Breast epithelium (tissue), 4 donors: ENCODE results near the gene CNOT1. TPM values are rescaled to one million over a fixed set of nuclear protein-coding genes. Genes with fewer than 3 reads are reported as not detected.

Source experiments
- DNase-seq, 2 donors: peaks; one replicate each; pipeline ENCODE4 v3.0.0-alpha.2; 2019; ENCODE audit warnings: low spot score in 2 of 2
- H3K27ac ChIP-seq, 2 donors: fragments of 200-600 bp; sonication (generic) in 1 of 2; one replicate each; pipeline ENCODE4 v1.5.1; 2016 to 2019; ENCODE audit warnings: mild to moderate bottlenecking in 1 of 2
- H3K27me3 ChIP-seq, 2 donors: fragments of 200-600 bp; sonication (generic) in 1 of 2; one replicate each; pipeline versions ENCODE4 v1.5.1 to v1.6.0; 2017 to 2019; ENCODE audit warnings: control low read depth in 1 of 2, mild to moderate bottlenecking in 1 of 2
- H3K36me3 ChIP-seq: fragments of 200-600 bp; one replicate; pipeline ENCODE4 v1.5.1; 2019
- H3K4me1 ChIP-seq, 2 donors: fragments of 200-600 bp; sonication (generic); one replicate each; pipeline ENCODE4 v1.5.1; 2016 to 2019; ENCODE audit warnings: control low read depth in 1 of 2
- H3K4me3 ChIP-seq, 3 donors: fragments of 200-600 bp; sonication (generic); 1 replicate in 2 of 3; 2 replicates in 1 of 3; pipeline ENCODE4 v1.5.1; 2016 to 2019; ENCODE audit warnings: mild to moderate bottlenecking in 3 of 3, moderate library complexity in 2 of 3
- H3K9me3 ChIP-seq, 2 donors: fragments of 200-600 bp; sonication (generic) in 1 of 2; one replicate each; pipeline ENCODE4 v1.5.1; 2016 to 2019; ENCODE audit warnings: control low read depth in 1 of 2
- CTCF ChIP-seq, 3 donors: fragments of 450-650 bp; IDR thresholded peaks; one replicate each; pipeline ENCODE4 v1.5.1; 2016 to 2017; ENCODE audit warnings: antibody characterized with exemption in 3 of 3, mild to moderate bottlenecking in 3 of 3, moderate library complexity in 3 of 3
- POLR2A ChIP-seq: fragments of 450-650 bp; IDR thresholded peaks from one replicate; pipeline ENCODE4 v1.6.1; 2016; ENCODE audit warnings: antibody characterized with exemption, mild to moderate bottlenecking, moderate library complexity
- POLR2AphosphoS5 ChIP-seq, 3 donors: sonication (generic); formaldehyde crosslinking; IDR thresholded peaks; one replicate each; pipeline ENCODE4 v1.6.1; 2017; ENCODE audit warnings: antibody characterized with exemption in 3 of 3
- intact Hi-C: fragments of 100-400 bp; cut with DNase I; formaldehyde crosslinking; loops from one replicate; pipeline ENCODE4 v1.15.1; 2023; ENCODE audit warnings: low total_unique reads
- total RNA-seq, 3 donors: library from RNA; depleted of rRNA; stranded (reverse); fragments of >200 nt; gene quantifications; one replicate each; pipeline ENCODE4 v1.1.0, GENCODE V29; 2016

The CNOT1 gene
- total RNA-seq, 3 donors from 2014 or later = 106 to 140 (median 117) TPM

- no peak for DNase-seq
- H3K36me3 ChIP-seq = no peaks in the 10 kb centered on the region
- no peak overlapping the region for H3K27ac ChIP-seq
- H3K4me3 ChIP-seq = no peak overlapping the region
- no peaks in the 10 kb centered on the region for H3K27me3 ChIP-seq
- no peaks in the 10 kb centered on the region for H3K4me1 ChIP-seq
- no peaks in the 10 kb centered on the region for H3K9me3 ChIP-seq
- TF ChIP-seq POLR2A (no peak), CTCF (IDR thresholded peaks at IDR 0.05) (no peak), POLR2AphosphoS5 (IDR thresholded peaks at IDR 0.05) (no peak)
- intact Hi-C loops = no loop called here
Observed at GRCh38 chr16:58582971-58583765, 46.5 kb downstream of the CNOT1 start.

GRCh38 chr16:58582133-58582532 is 47.5 kb downstream of the CNOT1 start:
- no peaks in the 10 kb centered on the region for H3K27me3 ChIP-seq
- intact Hi-C loops = no loop called here
- TF ChIP-seq POLR2A (no peak), POLR2AphosphoS5 (IDR thresholded peaks at IDR 0.05) (no peak), CTCF (IDR thresholded peaks at IDR 0.05) (no peak)
- no peak overlapping the region for H3K27ac ChIP-seq
- no peak overlapping the region for H3K4me3 ChIP-seq
- no peak for DNase-seq
- no peaks in the 10 kb centered on the region for H3K4me1 ChIP-seq
- H3K9me3 ChIP-seq = no peaks in the 10 kb centered on the region
- H3K36me3 ChIP-seq = no peaks in the 10 kb centered on the region

- no peaks in the 10 kb centered on the region for H3K4me1 ChIP-seq
- no peak for DNase-seq
- no peak overlapping the region for H3K4me3 ChIP-seq
- TF ChIP-seq POLR2A (no peak), CTCF (IDR thresholded peaks at IDR 0.05) (no peak), POLR2AphosphoS5 (IDR thresholded peaks at IDR 0.05) (no peak)
- H3K9me3 ChIP-seq = no peaks in the 10 kb centered on the region
- intact Hi-C loops = no loop called here
- peaks cover 6% of the 10 kb centered on the region for H3K36me3 ChIP-seq
- no peaks in the 10 kb centered on the region for H3K27me3 ChIP-seq
- no peak overlapping the region for H3K27ac ChIP-seq
Observed at GRCh38 chr16:58579587-58579986, 50.0 kb downstream of the CNOT1 start.

GRCh38 chr16:58578642-58579041 is 51.0 kb downstream of the CNOT1 start:
- no peak overlapping the region for H3K27ac ChIP-seq
- H3K4me3 ChIP-seq = no peak overlapping the region
- H3K9me3 ChIP-seq = no peaks in the 10 kb centered on the region
- H3K4me1 ChIP-seq = no peaks in the 10 kb centered on the region
- H3K36me3 ChIP-seq = peaks cover 15% of the 10 kb centered on the region
- no peaks in the 10 kb centered on the region for H3K27me3 ChIP-seq
- TF ChIP-seq POLR2AphosphoS5 (IDR thresholded peaks at IDR 0.05) (no peak), POLR2A (no peak), CTCF (IDR thresholded peaks at IDR 0.05) (no peak)
- DNase-seq = no peak
- intact Hi-C loops = no loop called here

GRCh38 chr16:58577141-58577540 is 52.5 kb downstream of the CNOT1 start:
- intact Hi-C loops = no loop called here
- H3K36me3 ChIP-seq = peaks cover 16% of the 10 kb centered on the region
- no peaks in the 10 kb centered on the region for H3K9me3 ChIP-seq
- H3K27ac ChIP-seq = no peak overlapping the region
- TF ChIP-seq CTCF (IDR thresholded peaks at IDR 0.05) (no peak), POLR2A (no peak), POLR2AphosphoS5 (IDR thresholded peaks at IDR 0.05) (no peak)
- H3K4me1 ChIP-seq = no peaks in the 10 kb centered on the region
- H3K4me3 ChIP-seq = no peak overlapping the region
- no peaks in the 10 kb centered on the region for H3K27me3 ChIP-seq
- DNase-seq = no peak
